ENCODE data around the gene UNC119. TPM values are rescaled to one million over a fixed set of nuclear protein-coding genes. Genes with fewer than 3 reads are reported as not detected.

The UNC119 gene
- total RNA-seq, 1 experiment from 2014 or later: 68.4 TPM

GRCh38 chr17:28532050-28532960 is 20.1 kb downstream of the UNC119 start:
- Histone ChIP-seq H2AFZ (ENCODE audit: low read length) (no peak overlapping the region), H3K27ac (ENCODE audit: low read length) (no peak overlapping the region), H3K9ac (ENCODE audit: low read length) (no peak overlapping the region), H3K4me1 (ENCODE audit: insufficient read depth, low read length) (peaks cover 27% of the 10 kb centered on the region), H4K20me1 (ENCODE audit: low read length) (no peaks in the 10 kb centered on the region), H3K4me2 (ENCODE audit: low read length) (no peak overlapping the region), H3K27me3 (ENCODE audit: low read length) (no peaks in the 10 kb centered on the region), H3K4me3 (ENCODE audit: low read length) (no peak overlapping the region), H3K79me2 (ENCODE audit: low read length) (no peaks in the 10 kb centered on the region), H3K9me2 (replicated peaks; ENCODE audit: low read length) (no peaks in the 10 kb centered on the region), H3K9me3 (ENCODE audit: low read length) (no peaks in the 10 kb centered on the region), H3K36me3 (ENCODE audit: low read depth, low read length) (no peaks in the 10 kb centered on the region), H3F3A (ENCODE audit: low read length, unreplicated experiment) (no peaks in the 10 kb centered on the region)
- TF ChIP-seq CTCF (conservative IDR thresholded peaks at IDR 0.05; ENCODE audit: low read depth, low read length) (no peak), EZH2phosphoT487 (IDR thresholded peaks at IDR 0.05; ENCODE audit: borderline replicate concordance, low read length) (no peak), EZH2 (IDR thresholded peaks at IDR 0.05; ENCODE audit: low read length, unreplicated experiment) (no peak)
- ChIA-PET POLR2A (ENCODE audit: unreplicated experiment) (no interaction called here), CTCF (no interaction called here)
- ATAC-seq: no peak
- intact Hi-C loops (cut with micrococcal nuclease): no loop called here
- no peak for DNase-seq
- no TSS peak for BruUV-seq (replicated peaks)

- BruUV-seq (replicated peaks): no TSS peak
- DNase-seq (no peak), ATAC-seq (no peak)
- no peak overlapping the region for H3K4me2 ChIP-seq (ENCODE audit: low read length)
- H3K36me3 ChIP-seq (ENCODE audit: low read depth, low read length): no peaks in the 10 kb centered on the region
- no peak overlapping the region for H3K27ac ChIP-seq (ENCODE audit: low read length)
- no peaks in the 10 kb centered on the region for H3F3A ChIP-seq (ENCODE audit: low read length, unreplicated experiment)
- intact Hi-C loops (cut with micrococcal nuclease): no loop called here
- CTCF ChIA-PET: no interaction called here
- H3K79me2 ChIP-seq (ENCODE audit: low read length): no peaks in the 10 kb centered on the region
- no peaks in the 10 kb centered on the region for H3K9me2 ChIP-seq (replicated peaks; ENCODE audit: low read length)
- TF ChIP-seq EZH2 (IDR thresholded peaks at IDR 0.05; ENCODE audit: low read length, unreplicated experiment) (no peak), EZH2phosphoT487 (IDR thresholded peaks at IDR 0.05; ENCODE audit: borderline replicate concordance, low read length) (no peak), CTCF (conservative IDR thresholded peaks at IDR 0.05; ENCODE audit: low read depth, low read length) (no peak)
- H3K4me3 ChIP-seq (ENCODE audit: low read length): no peak overlapping the region
- peaks cover 27% of the 10 kb centered on the region for H3K4me1 ChIP-seq (ENCODE audit: insufficient read depth, low read length)
- no peak overlapping the region for H2AFZ ChIP-seq (ENCODE audit: low read length)
- no peaks in the 10 kb centered on the region for H3K27me3 ChIP-seq (ENCODE audit: low read length)
- no peak overlapping the region for H3K9ac ChIP-seq (ENCODE audit: low read length)
- POLR2A ChIA-PET (ENCODE audit: unreplicated experiment): no interaction called here
- no peaks in the 10 kb centered on the region for H3K9me3 ChIP-seq (ENCODE audit: low read length)
- no peaks in the 10 kb centered on the region for H4K20me1 ChIP-seq (ENCODE audit: low read length)
These were observed 21.5 kb downstream of the UNC119 start for GRCh38 chr17:28530926-28531325.

GRCh38 chr17:28530250-28530649 is 22.2 kb downstream of the UNC119 start:
- Histone ChIP-seq H4K20me1 (ENCODE audit: low read length) (no peaks in the 10 kb centered on the region), H3K4me2 (ENCODE audit: low read length) (no peak overlapping the region), H2AFZ (ENCODE audit: low read length) (no peak overlapping the region), H3K79me2 (ENCODE audit: low read length) (no peaks in the 10 kb centered on the region), H3K9me3 (ENCODE audit: low read length) (no peaks in the 10 kb centered on the region), H3K9ac (ENCODE audit: low read length) (no peak overlapping the region), H3K27me3 (ENCODE audit: low read length) (no peaks in the 10 kb centered on the region), H3K4me3 (ENCODE audit: low read length) (no peak overlapping the region), H3K27ac (ENCODE audit: low read length) (no peak overlapping the region), H3K36me3 (ENCODE audit: low read depth, low read length) (no peaks in the 10 kb centered on the region), H3K4me1 (ENCODE audit: insufficient read depth, low read length) (peaks cover 34% of the 10 kb centered on the region), H3K9me2 (replicated peaks; ENCODE audit: low read length) (no peaks in the 10 kb centered on the region), H3F3A (ENCODE audit: low read length, unreplicated experiment) (no peaks in the 10 kb centered on the region)
- ATAC-seq (no peak), DNase-seq (no peak)
- no peak for TF ChIP-seq CTCF (conservative IDR thresholded peaks at IDR 0.05; ENCODE audit: low read depth, low read length)
- no peak for TF ChIP-seq EZH2 (IDR thresholded peaks at IDR 0.05; ENCODE audit: low read length, unreplicated experiment)
- TF ChIP-seq EZH2phosphoT487 (IDR thresholded peaks at IDR 0.05; ENCODE audit: borderline replicate concordance, low read length): no peak
- ChIA-PET CTCF (no interaction called here), POLR2A (ENCODE audit: unreplicated experiment) (no interaction called here)
- intact Hi-C loops (cut with micrococcal nuclease): no loop called here
- no TSS peak for BruUV-seq (replicated peaks)
